ENCODE measurements around the gene FLYWCH1.

FLYWCH1 gene

DNA sequence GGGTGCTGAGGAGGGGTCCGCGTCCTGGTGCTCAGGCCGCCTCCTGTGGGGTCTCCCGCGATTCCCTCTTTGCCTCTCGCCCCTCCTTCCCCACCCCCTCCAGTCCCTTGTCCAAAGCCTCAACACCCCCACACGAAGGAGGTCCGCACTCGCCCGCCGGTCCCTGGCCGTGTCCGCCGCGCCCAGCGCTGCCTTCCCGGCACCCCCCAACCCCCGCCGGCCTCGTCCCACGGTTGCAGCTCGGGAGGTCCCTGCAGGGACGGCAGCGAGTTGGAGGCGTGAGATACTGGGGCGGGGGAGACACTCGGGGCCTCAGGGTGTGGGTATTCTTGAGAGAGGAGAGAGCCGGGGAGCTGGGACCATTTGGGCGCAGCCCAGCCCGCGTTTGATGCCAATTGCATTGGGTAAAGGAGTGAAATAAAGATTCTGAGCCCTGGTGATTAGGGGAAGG, 28.2 kb upstream of the FLYWCH1 start:
- ChIA-PET POLR2A (interaction anchor here (0.8 to 2.1 kb wide), 13 partner anchors 9 to 131 kb away, joined by 3 to 24 read pairs (median 7); partner anchors contain the start of genes FLYWCH1 and SRRM2), CTCF (interaction anchor here (0.9 to 1.3 kb wide), 3 partner anchors 15 to 44 kb away, joined by 3 to 10 read pairs (median 5); no protein-coding TSS in a partner anchor)
- TF ChIP-seq TARDBP (IDR thresholded peaks at IDR 0.05) (no peak), BHLHE40 (IDR thresholded peaks at IDR 0.05; ENCODE audit: borderline replicate concordance) (no peak), FOXK2 (IDR thresholded peaks at IDR 0.05) (no peak), PKNOX1 (IDR thresholded peaks at IDR 0.05) (no peak), LEF1 (IDR thresholded peaks at IDR 0.05; ENCODE audit: borderline replicate concordance) (no peak), ELF4 (IDR thresholded peaks at IDR 0.05) (no peak), ARNT (IDR thresholded peaks at IDR 0.05) (no peak), ZNF384 (IDR thresholded peaks at IDR 0.05) (no peak), FOXA1 (IDR thresholded peaks at IDR 0.05) (no peak), SUZ12 (IDR thresholded peaks at IDR 0.05) (no peak), NFRKB (IDR thresholded peaks at IDR 0.05) (no peak), SP1 (IDR thresholded peaks at IDR 0.05) (no peak), HDGF (IDR thresholded peaks at IDR 0.05; ENCODE audit: borderline replicate concordance) (no peak), FOXM1 (IDR thresholded peaks at IDR 0.05; ENCODE audit: borderline replicate concordance) (no peak), CTBP1 (IDR thresholded peaks at IDR 0.05; ENCODE audit: borderline replicate concordance) (no peak), L3MBTL2 (conservative IDR thresholded peaks at IDR 0.05) (no peak; the same call in 1 of the 2 replicates)
- DNase-seq (ENCODE audit: extremely low spot score), result no peak

DNA sequence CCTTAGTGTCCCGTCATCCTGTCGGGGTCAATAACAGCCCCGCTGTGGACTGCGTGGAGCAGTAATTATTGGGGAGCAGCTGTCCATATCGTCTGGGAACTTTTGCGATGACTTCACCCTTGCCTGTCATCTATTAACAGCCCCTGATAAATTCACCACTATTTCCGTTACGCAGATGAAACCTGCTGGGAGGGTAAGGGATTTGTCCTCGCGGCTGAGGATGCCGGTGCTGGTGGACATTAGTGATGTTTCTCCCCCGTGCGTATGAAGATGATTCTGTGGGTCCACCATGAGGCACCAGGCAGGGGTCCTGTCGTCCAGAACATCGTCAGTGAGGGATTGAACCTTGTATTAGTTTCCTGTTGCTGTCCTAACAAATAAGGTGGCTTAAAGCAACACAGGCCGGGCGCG, 27.7 kb upstream of the FLYWCH1 start:
- TF ChIP-seq SUZ12 (IDR thresholded peaks at IDR 0.05), result no peak
- no peak for TF ChIP-seq PKNOX1 (IDR thresholded peaks at IDR 0.05)
- TF ChIP-seq L3MBTL2 (conservative IDR thresholded peaks at IDR 0.05), result no peak
- no peak for TF ChIP-seq TARDBP (IDR thresholded peaks at IDR 0.05)
- POLR2A ChIA-PET, result interaction anchor here (0.8 to 2.1 kb wide), 7 partner anchors 11 to 131 kb away, joined by 4 to 24 read pairs (median 7); partner anchors contain the start of genes FLYWCH1 and SRRM2
- DNase-seq (ENCODE audit: extremely low spot score), result no peak
- CTCF ChIA-PET, result no interaction called here

DNA sequence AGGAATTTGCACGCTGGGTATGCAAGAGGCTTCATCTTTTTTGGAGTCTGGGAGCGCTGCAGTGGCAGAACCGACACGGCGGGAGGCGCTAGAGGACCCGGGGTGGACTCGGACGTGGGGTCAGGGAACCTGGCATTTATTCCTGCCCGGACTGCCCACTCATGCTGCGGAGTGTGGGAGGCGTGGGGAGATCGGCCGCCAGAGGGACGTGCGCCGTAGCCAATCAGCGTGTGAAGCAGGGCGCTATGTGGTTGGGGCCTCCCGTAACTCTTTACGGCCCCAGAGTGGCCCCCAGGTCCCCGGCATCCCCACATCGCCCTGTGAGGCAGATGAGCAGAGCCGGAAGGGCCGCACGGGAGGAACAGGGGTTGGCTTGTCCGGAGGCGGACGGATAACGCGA, 17.5 kb upstream of the FLYWCH1 start:
- POLR2A ChIA-PET, result interaction anchor here (1.2 to 1.5 kb wide), 2 partner anchors 11 kb away, joined by 3 to 4 read pairs; no protein-coding TSS in a partner anchor
- CTCF ChIA-PET, result no interaction called here
- TF ChIP-seq NFRKB (IDR thresholded peaks at IDR 0.05) (no peak), ZNF384 (IDR thresholded peaks at IDR 0.05) (no peak), SUZ12 (IDR thresholded peaks at IDR 0.05) (no peak), SP1 (IDR thresholded peaks at IDR 0.05) (no peak), PKNOX1 (IDR thresholded peaks at IDR 0.05) (no peak), FOXM1 (IDR thresholded peaks at IDR 0.05; ENCODE audit: borderline replicate concordance) (no peak), FOXK2 (IDR thresholded peaks at IDR 0.05) (no peak)
- no peak for DNase-seq (ENCODE audit: extremely low spot score)

DNA sequence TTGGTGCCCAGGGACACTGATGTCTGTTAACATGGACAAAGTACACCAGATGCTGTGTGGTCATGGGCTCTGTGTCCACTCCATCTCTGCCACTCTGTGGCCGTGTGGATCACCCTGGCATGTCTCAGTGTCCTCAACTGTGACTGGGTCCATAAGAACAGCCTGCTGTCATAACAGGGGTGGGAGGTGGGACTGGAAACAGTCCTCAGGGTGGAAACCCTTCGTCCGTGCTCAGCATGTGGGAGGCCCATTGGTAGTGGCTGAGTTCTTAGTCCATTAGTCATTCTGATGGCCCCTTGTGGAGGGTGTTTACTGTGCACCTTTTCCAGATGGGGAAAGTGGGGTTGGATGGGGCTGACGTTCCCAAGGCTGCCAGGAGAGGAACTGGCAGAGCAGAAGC, 15.9 kb upstream of the FLYWCH1 start:
- CTCF ChIA-PET, result no interaction called here
- DNase-seq (ENCODE audit: extremely low spot score), result no peak
- TF ChIP-seq NFRKB (IDR thresholded peaks at IDR 0.05), result no peak
- 0 out of 2 replicates have a peak, but pooled peaks have one; percentile 17 for TF ChIP-seq L3MBTL2 (conservative IDR thresholded peaks at IDR 0.05)
- no peak for TF ChIP-seq FOXK2 (IDR thresholded peaks at IDR 0.05)
- POLR2A ChIA-PET, result interaction anchor here (1.5 kb wide), 1 partner anchor 10 kb away, joined by 3 read pairs; no protein-coding TSS in a partner anchor

- ChIA-PET CTCF (no interaction called here), POLR2A (no interaction called here)
- TF ChIP-seq LEF1 (IDR thresholded peaks at IDR 0.05; ENCODE audit: borderline replicate concordance) (no peak), SUZ12 (IDR thresholded peaks at IDR 0.05) (no peak), SP1 (IDR thresholded peaks at IDR 0.05) (no peak)
- DNase-seq (ENCODE audit: extremely low spot score), result no peak
Observed at GRCh38 chr16:2896480-2897010, 15.2 kb upstream of the FLYWCH1 start.

- TF ChIP-seq FOXA1 (IDR thresholded peaks at IDR 0.05) (no peak), SUZ12 (IDR thresholded peaks at IDR 0.05) (no peak), LEF1 (IDR thresholded peaks at IDR 0.05; ENCODE audit: borderline replicate concordance) (no peak), BHLHE40 (IDR thresholded peaks at IDR 0.05; ENCODE audit: borderline replicate concordance) (no peak), HDGF (IDR thresholded peaks at IDR 0.05; ENCODE audit: borderline replicate concordance) (no peak), ARNT (IDR thresholded peaks at IDR 0.05) (no peak), L3MBTL2 (conservative IDR thresholded peaks at IDR 0.05) (no peak), ELF4 (IDR thresholded peaks at IDR 0.05) (no peak)
- POLR2A ChIA-PET, result no interaction called here
- DNase-seq (ENCODE audit: extremely low spot score), result no peak
- CTCF ChIA-PET, result no interaction called here
Observed at GRCh38 chr16:2897110-2897509, 14.6 kb upstream of the FLYWCH1 start.
